GM19467 (cell line): Measurements from ENCODE around the gene KBTBD13.
"Not testable (repeated sequence)": the region's sequence is repeated elsewhere in the genome, so short reads cannot be mapped to it uniquely, and the experiment has no call there.

Experiments
- ATAC-seq: cut with Tn5 transposase; IDR thresholded peaks from one replicate; pipeline ENCODE4 v1.9.1; 2021; ENCODE audit warnings: mild to moderate bottlenecking, moderate library complexity; ENCODE audit not compliant: unreplicated experiment

Gene KBTBD13

GRCh38 chr15:65076486-65077290 lies at the start of gene KBTBD13:
Gene KBTBD13, plus strand, starts transcription at chr15:65076746. Its CDS starts 70 bp downstream, at chr15:65076816.
- ATAC-seq, result no peak

GRCh38 chr15:65026756-65027155 lies 49.8 kb upstream of the KBTBD13 start:
- no peak for ATAC-seq

GRCh38 chr15:65027593-65027992 lies 49.0 kb upstream of the KBTBD13 start:
- ATAC-seq, result no peak

GRCh38 chr15:65028338-65028737 lies 48.2 kb upstream of the KBTBD13 start:
- no peak for ATAC-seq

GRCh38 chr15:65028921-65029735 lies 47.4 kb upstream of the KBTBD13 start, which contains the start of gene MTFMT:
Gene MTFMT, minus strand, starts transcription at chr15:65029639. Its CDS starts 26 bp downstream, at chr15:65029613.
- ATAC-seq, result peak; percentile 75

GRCh38 chr15:65029736-65030208 lies 46.8 kb upstream of the KBTBD13 start:
- ATAC-seq, result no peak

- ATAC-seq, result no peak
Observed at GRCh38 chr15:65032801-65033537, 43.6 kb upstream of the KBTBD13 start.

- no peak for ATAC-seq
Observed at GRCh38 chr15:65033659-65034269, 42.8 kb upstream of the KBTBD13 start.

- no peak for ATAC-seq
Observed at GRCh38 chr15:65034719-65035118, 41.8 kb upstream of the KBTBD13 start.

GRCh38 chr15:65037309-65037708 lies 39.2 kb upstream of the KBTBD13 start:
- ATAC-seq, result no peak

GRCh38 chr15:65038428-65038827 lies 38.1 kb upstream of the KBTBD13 start:
- no peak for ATAC-seq

GRCh38 chr15:65038836-65039235 lies 37.7 kb upstream of the KBTBD13 start:
- ATAC-seq, result no peak

GRCh38 chr15:65040461-65040860 lies 36.1 kb upstream of the KBTBD13 start:
- no peak for ATAC-seq

- no peak for ATAC-seq
Observed at GRCh38 chr15:65041787-65042186, 34.8 kb upstream of the KBTBD13 start.

GRCh38 chr15:65042776-65043327 lies 33.7 kb upstream of the KBTBD13 start:
- no peak for ATAC-seq

GRCh38 chr15:65044218-65044617 lies 32.3 kb upstream of the KBTBD13 start:
- not testable (repeated sequence) for ATAC-seq

GRCh38 chr15:65044724-65045481 lies 31.6 kb upstream of the KBTBD13 start, which contains the start of gene SLC51B:
Gene SLC51B, plus strand, starts transcription at chr15:65045387. Its CDS starts 4,618 bp downstream, at chr15:65050005.
- no peak for ATAC-seq

GRCh38 chr15:65048241-65048640 lies 28.3 kb upstream of the KBTBD13 start:
- ATAC-seq, result no peak

- peak; percentile 86 for ATAC-seq
Observed at GRCh38 chr15:65049418-65049840, 27.1 kb upstream of the KBTBD13 start.
